HG02973 (cell line): ENCODE measurements around the gene C20orf96.
"Not testable (repeated sequence)": the region's sequence is repeated elsewhere in the genome, so short reads cannot be mapped to it uniquely, and the experiment has no call there.

Experiments
- ATAC-seq: cut with Tn5 transposase; IDR thresholded peaks from one replicate; pipeline ENCODE4 v1.9.1; 2021; ENCODE audit warnings: moderate library complexity; ENCODE audit not compliant: unreplicated experiment

The C20orf96 gene

DNA sequence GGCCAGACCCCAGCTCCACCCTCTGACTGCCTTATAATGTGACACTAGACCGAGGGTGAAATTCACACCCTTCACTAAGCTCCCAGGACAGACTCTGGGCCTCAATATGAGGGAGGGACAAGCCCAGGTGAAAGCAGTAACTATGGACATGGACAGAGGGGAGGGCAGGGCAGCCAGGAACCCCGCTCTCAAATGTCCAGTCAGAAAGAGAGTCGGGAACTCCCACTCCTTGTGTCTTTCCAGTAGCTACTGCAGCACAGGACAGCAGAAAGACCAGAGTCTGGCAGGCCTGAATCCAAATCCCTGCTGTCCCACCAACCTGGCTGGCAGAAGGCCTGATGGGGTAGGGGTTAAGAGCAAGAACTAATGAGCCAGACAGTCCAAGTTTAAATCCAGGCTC lies 6.4 kb downstream of the C20orf96 start:
- no peak for ATAC-seq

DNA sequence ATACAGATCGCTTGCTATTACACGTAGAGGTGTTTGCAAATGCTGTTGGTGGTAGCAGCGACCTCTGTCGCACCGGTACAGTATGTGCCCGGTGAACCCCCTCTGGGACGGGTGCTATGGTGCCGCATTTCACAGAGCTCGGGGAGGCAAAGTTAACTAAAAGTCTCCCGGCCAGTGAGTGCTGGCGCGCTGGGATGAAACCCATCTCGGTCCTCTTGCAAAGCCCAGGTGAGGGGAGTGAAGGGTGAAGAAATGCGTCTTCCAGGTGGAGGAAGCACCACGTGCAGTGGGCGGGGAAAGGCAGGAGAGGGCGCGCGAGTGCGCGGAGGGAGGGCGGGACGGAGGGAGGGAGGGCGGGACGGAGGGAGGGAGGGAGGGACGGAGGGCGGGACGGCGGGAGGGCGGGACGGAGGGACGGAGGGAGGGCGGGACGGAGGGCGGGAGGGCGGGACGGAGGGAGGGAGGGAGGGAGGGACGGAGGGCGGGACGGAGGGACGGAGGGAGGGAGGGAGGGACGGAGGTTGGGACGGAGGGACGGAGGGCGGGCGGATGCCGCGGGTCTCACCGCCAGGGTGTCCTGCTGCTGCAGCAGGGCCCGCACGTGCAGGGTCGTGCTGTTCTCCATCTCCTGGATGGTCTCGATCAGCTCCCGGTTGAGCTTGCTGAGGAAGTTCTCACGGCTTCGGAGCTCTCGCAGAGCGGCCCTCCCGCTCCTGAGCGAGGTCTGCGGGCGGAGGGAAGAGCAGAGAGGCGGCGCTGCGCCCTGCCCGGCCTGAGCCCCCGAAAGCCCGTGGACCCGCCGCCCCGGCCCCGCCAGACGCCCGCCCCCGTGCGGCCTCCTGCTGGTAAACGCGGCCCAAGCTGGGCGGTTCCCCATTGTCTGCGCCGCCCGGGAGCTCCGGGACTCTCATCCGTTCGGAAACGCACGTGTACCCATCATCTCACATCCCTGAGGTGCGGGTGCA lies 11.7 kb downstream of the C20orf96 start:
- ATAC-seq = no peak

DNA sequence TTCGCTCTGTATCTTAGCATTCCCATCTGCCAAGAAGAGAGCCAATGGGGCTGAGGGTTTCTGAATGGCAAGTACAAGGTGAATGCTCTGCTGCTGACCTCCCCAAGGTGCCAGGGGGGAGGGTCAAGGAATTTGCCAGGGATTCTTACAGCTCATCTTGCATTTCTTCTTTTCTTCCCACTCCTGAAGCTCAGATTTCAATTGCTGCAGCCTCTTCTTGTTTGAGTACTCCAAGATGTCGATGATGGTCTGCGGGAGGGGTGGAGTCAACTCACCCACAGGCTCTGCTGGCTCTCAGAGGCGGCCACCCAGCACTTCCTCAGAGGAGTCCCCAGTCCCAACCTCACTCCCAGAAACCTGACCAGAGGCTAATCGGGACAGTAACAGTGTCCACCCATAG lies 12.4 kb downstream of the C20orf96 start:
- ATAC-seq = no peak

DNA sequence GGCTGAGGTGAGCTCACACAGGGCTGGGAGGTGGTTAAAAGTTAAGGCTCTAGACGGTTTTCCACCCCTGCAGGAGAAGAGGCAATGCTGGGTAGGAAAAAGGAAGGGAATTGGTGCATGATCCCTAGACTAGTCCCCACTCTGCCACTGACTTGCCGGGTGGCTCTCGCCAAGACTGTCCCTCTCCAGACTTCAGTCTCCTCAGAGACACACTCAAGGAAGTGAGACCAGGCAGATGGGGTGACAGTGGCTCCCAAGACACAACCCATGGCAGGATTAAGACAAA lies 13.1 kb downstream of the C20orf96 start:
- ATAC-seq = no peak

DNA sequence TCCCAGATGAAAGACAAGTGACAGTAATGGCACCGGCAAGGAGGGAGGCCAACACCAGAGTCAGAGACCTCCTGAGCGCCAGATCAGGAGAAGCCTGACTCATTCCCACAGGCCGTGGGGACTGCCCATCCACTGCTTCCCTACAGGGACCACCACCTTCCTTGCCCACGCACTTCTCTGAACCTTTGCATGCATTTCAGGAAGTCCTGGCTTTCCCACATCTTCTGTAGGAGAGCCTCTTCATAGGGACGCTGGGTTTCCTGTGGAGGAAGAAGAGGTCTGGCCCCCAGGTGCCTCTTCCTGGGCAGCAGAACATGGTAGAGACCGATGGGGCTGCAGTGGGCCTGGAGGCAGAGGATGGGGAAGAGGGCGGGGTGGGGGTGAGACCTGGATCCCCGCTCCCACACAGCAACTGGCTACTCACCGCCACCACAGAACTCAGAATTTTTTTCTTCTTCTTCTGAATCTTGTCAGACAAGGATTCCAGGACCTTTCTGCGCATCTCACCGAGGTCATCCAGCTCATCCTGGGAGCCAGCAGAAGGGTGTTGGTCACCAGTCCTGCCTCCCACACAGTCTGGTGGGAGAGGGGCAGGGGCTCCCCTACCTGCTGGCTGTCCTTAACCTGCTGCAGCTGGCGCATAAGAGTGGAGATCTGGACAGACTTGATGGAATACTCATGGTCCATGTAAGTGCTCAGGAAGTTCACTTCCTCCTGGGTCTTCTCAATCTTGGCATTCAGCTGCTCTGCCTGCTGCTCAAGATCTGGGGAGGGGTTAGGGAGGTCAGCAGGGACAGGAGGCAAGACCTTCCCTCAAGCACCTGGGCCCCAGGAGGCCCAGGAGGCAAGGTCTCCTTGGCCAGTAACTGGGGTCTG lies 13.7 kb downstream of the C20orf96 start:
- no peak for ATAC-seq

DNA sequence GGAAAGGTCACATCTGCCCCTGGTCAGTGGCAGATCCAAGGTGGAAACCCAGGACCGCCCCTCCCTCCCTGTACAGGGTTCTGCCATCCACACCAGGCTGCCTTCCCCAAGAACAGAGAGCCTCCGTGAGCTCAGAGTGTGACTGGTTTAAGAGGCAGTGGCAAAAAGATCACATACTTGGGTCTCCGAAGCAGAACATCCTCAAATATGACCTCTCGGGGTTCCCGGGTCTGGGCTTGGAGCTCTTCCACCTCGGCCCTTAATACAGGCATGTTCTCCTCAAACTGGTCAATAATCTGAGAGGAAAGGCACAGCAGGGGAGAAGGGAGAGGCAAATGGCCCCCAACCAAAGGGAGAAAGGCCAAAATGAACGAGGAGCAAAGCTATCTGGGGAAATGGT lies 14.8 kb downstream of the C20orf96 start:
- ATAC-seq = no peak

DNA sequence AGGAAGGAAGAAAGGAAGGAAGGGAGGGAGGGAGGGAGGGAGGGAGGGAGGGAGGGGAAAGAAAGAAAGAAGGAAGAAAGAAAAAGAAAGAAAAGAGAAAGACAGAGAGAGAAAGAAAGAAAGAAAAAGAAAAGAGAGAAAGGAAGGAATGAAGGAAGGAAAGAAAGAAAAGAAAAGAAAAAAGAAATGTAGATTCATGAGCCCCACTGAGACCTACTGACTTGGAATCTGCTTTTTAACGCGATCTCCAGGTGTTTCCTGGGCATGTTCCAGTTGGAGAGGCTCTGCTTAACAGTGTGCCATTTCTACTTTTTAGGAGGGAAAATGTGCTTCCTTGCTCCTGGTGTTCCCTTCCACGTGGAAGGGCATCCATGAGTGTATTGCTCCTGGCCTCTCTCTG lies 16.7 kb downstream of the C20orf96 start:
- ATAC-seq = no peak

DNA sequence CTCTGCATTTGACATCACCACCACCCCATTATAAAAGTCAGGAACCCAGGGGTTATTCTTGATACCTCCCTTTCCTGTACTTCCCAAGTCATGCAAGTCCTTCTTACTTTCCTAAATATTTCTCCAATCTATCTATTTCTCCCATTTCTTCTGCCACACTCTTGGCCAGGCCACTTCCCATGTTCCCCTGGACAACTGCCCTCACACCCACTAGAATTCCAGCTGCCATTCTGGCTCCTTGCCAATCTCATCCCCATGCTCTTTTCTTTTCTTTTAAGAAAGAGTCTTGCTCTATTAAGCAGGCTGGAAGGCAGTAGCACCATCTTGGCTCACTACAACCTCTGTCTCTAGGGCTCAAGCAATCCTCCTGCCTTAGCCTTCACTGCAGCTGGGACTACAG lies 17.8 kb downstream of the C20orf96 start:
- ATAC-seq = no peak

DNA sequence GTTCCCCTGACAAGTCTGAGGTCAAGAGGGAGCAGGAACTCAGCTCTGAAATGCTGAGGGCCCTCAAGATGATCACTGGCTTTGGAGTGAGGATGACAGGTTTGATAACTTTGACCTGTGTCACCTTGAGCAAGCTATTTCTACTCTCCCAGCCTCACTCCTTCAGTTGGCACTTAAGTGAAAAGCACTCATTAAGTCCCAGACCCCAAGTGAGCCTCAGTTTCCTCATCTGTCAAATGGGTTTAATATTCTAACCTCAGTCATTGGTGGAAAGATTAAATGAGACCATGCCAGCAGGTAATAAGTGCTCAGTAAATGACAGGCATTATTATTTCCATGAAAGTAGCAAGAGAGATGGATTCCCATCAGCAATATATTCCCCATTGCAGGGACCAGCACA lies 19.0 kb downstream of the C20orf96 start:
- no peak for ATAC-seq

DNA sequence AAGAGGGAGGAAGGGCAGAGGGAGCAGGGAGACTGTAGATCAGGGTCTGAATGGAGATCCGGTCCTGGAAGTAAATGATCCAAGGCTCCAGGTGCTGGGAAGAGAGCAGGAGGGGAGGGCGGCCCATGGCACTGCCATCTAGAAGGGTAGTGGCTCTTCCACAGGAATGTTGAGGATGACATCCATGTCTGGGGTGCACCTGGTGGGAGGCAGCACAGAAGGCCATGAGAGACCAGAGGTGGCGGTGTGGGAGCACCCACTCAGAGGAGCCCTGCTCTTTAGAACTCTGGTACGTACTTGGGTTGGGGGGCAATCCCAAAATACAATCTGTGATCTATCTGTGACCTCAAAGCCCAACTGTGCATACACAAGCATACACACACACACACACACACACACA lies 19.5 kb downstream of the C20orf96 start:
- no peak for ATAC-seq

DNA sequence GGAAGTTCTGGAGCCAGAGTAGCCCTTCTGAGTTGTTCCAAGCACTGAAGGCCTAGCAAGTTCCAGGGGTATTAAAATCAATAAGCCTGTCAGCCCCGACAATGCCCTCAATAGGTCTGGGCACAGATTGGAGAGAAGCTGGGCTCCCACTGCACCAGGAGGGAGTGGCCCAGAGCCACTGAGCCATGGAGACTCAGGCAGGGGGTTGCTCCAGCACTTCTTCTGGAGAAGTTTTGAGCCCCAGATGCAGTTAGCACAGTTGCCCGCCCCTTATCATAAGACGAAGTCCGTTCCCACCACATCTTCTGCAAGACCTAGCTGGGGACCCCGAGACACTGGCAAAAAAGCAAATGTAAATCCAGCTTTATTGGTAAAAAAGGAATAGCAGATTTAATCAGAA lies 20.0 kb downstream of the C20orf96 start:
- no peak for ATAC-seq

DNA sequence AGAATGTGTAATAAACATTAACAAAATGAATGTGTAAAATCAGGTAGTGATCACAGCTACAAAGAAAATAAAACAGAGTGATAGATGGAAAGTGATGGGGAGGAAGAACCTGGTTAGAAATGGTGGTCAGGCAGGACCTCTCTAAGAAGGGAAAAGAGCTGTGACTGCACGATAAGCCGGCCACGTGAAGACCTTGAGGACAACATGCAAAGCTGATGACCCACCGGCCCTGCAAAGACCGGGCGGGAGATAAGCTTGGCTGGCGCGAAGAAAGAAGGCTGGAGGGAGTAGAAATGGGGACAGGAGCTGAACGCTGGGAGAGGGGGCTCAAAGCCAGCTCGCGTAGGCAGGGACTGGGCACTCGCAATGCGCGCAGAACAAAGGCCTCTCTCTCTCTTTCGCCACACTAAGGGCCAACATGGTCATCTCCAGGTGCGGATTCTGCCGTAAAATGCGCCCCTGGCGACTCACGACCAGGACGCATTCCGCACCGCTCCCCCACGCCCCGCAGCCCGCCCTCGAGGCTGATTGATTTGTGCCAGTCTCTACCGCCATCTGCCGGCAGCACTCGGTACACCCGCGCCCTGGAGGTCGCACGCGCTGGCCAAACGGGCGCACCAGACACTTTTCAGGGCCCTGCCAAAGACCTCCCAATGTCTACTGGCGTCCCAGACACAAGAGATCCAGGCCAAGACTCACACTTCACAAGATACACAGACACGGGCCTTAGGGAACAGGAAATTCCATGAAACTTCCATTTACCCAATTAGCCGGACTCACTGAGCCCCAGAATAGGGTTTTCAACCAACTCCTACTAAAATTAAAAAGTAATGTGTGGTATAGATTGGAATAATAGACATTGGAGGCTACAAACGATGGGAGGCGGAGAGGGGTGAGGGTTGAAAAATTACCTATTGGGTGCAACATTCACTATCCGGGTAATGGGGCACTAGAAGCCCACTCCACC lies 23.7 kb downstream of the C20orf96 start:
- ATAC-seq = peak; percentile 83

DNA sequence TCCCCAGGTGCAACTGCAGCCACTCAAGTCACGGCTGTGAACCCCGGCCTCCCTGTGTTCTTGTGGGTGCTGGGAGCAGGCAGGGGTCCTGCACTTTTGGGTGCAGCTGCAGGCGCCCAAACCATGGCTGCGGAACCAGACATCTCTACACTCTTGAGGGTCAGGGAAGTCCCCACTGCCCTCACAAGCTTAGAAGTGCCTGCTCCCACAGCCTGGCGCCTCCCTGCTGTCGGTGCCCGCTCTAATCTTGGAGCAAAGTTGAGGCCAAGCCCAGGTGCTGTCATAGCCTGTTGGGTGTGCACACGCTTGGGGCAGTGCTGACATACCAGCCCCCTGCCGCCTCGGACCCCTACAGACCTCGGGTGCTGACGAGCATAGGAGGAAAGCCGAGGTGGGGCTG lies 26.8 kb downstream of the C20orf96 start:
- no peak for ATAC-seq

DNA sequence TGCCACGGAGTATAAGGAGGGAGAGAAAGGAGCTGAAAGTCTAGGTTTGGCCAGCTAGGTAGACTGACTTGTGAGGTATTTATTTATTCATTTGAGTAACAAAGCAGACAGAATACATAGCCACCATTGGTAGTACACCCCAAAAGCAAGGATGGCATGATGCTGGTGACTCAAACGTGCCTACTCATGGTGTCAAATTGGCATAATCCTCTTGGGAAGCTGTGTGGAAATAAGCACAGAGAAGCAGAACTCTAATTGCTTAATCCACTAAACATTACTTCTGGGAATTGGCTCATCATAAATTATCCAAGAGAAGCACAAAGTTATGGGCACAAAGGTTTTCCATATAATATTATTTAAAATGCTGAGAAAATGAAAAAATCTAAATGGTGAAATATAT lies 30.6 kb downstream of the C20orf96 start:
- ATAC-seq = no peak

DNA sequence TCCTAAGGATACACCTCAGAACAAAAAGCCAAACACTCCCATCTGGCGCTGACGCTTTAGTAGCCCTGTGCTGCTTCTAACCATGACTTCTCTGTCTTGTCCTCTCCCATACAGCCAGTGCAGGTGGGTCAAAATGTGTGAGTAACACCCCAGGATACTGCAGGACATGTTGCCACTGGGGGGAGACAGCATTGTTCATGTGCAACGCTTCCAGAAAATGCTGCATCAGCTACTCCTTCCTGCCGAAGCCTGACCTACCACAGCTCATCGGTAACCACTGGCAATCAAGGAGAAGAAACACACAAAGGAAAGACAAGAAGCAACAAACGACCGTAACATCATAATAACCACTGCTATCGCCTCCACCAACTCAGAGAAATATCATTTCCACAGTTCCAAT lies 31.6 kb downstream of the C20orf96 start:
- ATAC-seq = no peak

DNA sequence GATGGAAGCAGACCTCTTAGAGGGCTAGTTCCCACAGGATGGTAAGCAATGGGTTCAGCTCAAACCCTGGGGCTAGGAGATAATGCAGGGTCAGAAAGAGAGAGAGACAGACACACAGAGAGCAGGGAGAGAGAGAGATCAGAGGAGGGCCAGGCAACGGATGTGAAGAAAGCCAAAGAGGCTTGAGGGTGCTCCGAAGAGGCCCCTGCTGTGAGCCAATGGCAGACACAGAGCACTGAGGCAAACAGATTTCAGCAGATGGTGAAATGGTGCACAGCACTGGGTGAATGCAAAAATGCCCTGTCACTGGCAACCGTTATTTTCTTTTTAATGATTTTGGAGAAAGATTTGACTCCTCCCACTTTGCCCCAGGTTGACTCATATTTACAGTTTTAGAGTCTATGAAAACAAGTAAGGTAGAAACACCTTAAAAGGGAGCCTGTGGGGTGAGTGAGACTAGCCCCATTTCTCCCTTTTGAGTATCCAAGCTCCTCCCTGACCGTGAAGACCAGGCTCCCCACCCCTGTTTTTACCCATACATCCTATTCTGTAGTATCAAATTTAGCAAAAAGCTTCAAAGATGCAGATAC lies 32.2 kb downstream of the C20orf96 start:
- ATAC-seq = no peak

DNA sequence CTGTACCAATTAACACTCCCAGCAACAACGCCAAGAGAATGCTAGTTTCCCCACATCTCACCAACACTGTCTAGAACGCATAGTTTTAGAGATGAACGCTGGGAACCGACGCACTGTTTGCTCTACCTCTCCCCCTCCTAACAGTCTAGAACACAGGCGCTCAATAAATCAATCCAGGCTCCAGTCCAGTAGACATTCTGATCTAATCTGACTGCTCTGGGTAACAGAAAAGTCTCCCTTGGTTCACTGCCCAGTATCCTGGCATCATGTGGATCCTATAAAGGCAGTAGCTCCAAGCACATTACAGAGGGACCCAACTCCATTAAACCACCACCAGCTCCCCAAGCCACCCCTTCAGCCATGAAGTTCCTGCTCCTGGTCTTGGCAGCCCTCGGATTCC lies 33.1 kb downstream of the C20orf96 start, which contains the start of gene DEFB132:
DEFB132 (plus strand) TSS at position 306 of the 400 bp plus-strand sequence; CDS start at position 361, 55 bp downstream.
- no peak for ATAC-seq

DNA sequence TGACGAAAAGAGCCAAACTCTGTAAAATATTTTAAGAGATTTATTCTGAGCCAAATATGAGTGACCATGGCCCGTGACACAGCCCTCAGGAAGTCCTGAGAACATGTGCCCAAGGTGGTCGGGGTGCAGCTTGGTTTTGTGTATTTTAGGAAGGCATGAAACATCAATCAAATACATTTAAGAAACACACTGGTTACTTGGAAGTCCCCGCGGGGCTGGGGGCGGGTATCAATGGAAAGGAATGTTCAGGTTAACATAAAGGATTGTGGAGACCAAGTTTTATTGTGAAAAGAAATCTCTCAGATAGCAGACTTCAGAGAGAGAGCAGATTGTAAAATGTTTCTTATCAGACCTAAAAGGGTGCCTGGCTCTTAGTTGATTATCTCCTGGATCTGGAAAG lies 37.1 kb downstream of the C20orf96 start:
- ATAC-seq = not testable (repeated sequence)

DNA sequence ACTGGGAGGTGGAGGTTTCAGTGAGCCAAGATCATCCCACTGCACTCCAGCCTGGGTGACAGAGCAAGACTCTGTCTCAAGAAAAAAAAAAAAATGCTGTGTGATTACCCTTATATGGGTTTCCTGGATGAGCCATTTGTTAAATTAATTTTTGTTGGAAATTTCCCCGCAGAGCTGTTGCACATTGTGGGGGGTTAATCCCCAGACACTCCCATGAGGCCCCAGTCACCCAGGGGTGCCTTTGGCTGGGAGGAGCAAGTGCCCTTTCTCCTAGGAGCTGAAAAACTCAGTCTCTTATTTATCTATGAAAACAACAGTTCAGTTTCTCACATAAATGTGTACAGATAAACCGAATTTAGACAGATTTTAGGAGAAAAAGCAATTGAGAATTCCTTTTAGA lies 37.7 kb downstream of the C20orf96 start:
- no peak for ATAC-seq

DNA sequence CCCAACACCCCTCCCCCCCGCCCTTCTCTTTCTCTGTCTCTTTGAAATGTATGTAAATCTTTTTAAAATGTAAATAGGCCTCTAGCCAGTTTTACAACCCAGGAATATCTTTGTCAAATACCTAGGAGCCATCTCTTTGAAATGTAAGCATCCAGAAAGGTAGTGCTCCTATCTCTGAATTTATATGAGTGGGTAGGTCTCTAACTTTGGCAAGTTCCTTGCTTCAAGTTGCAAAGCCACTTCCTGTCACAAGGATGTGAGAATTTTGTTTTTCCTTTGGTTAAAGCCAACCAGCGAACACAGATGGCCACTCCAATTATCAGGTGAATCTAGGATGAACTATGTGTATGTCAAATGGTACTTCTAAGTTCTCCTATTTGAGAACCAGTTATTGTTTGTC lies 39.2 kb downstream of the C20orf96 start:
- ATAC-seq = no peak
